Neuronal stem cell (in vitro differentiated cells): ENCODE results near the gene ABCC5. TPM values are rescaled to one million over a fixed set of nuclear protein-coding genes. Genes with fewer than 3 reads are reported as not detected.

Experiments
- DNase-seq: peaks from one replicate; pipeline ENCODE4 v3.0.0-alpha.2; 2013; ENCODE audit warnings: low spot score
- H2AFZ ChIP-seq: one replicate; pipeline ENCODE4 v1.6.1; 2013; ENCODE audit warnings: mild to moderate bottlenecking, low read length, inconsistent platforms
- H2AK5ac ChIP-seq: 2 replicates; pipeline ENCODE4 v1.6.1; 2013; ENCODE audit warnings: low read depth, mild to moderate bottlenecking, inconsistent platforms, low read length, moderate library complexity, mixed read lengths
- H2BK120ac ChIP-seq: 2 replicates; pipeline ENCODE4 v1.6.1; 2013; ENCODE audit warnings: low read depth, mild to moderate bottlenecking, inconsistent platforms, low read length, moderate library complexity, mixed read lengths
- H2BK12ac ChIP-seq: one replicate; pipeline ENCODE4 v1.6.1; 2013; ENCODE audit warnings: low read length, inconsistent platforms
- H2BK15ac ChIP-seq: 2 replicates; pipeline ENCODE4 v1.6.1; 2013; ENCODE audit warnings: mild to moderate bottlenecking, low read length, inconsistent platforms, mixed read lengths
- H2BK5ac ChIP-seq: one replicate; pipeline ENCODE4 v1.6.1; 2013; ENCODE audit warnings: inconsistent platforms, mild to moderate bottlenecking, low read length, moderate library complexity
- H3K14ac ChIP-seq: one replicate; pipeline ENCODE4 v1.6.1; 2013; ENCODE audit warnings: low read length, inconsistent platforms
- H3K18ac ChIP-seq: 2 replicates; pipeline ENCODE4 v1.6.1; 2013; ENCODE audit warnings: low read length, inconsistent platforms
- H3K23ac ChIP-seq: 2 replicates; pipeline ENCODE4 v1.6.1; 2013; ENCODE audit warnings: low read depth, mild to moderate bottlenecking, mixed read lengths, low read length, inconsistent platforms; ENCODE audit not compliant: poor library complexity
- H3K27ac ChIP-seq: replicated peaks from 3 replicates; pipeline ENCODE4 v1.5.1; 2013; ENCODE audit warnings: low read length, inconsistent platforms
- H3K27me3 ChIP-seq, 3 experiments: 2 replicates each; pipeline ENCODE4 v1.6.1; 2013; ENCODE audit warnings: low read length in 3 of 3, mild to moderate bottlenecking in 2 of 3, inconsistent platforms in 1 of 3, low read depth in 1 of 3, mixed read lengths in 1 of 3, moderate library complexity in 1 of 3; ENCODE audit not compliant: control insufficient read depth in 3 of 3, insufficient read depth in 3 of 3
- H3K36me3 ChIP-seq, 2 donors: replicated peaks in 1 of 2; 2 replicates each; pipeline ENCODE4 v1.6.1; 2013; ENCODE audit warnings: low read length in 2 of 2; ENCODE audit not compliant: control insufficient read depth in 2 of 2, insufficient read depth in 2 of 2
- H3K4ac ChIP-seq: 2 replicates; pipeline ENCODE4 v1.6.1; 2013; ENCODE audit warnings: inconsistent platforms, mild to moderate bottlenecking, low read length, moderate library complexity
- H3K4me1 ChIP-seq, 2 donors: 1 replicate in 1 of 2; 2 replicates in 1 of 2; pipeline ENCODE4 v1.6.1; 2013; ENCODE audit warnings: low read length in 2 of 2, low read depth in 1 of 2; ENCODE audit not compliant: control insufficient read depth in 2 of 2, insufficient read depth in 1 of 2
- H3K4me2 ChIP-seq: one replicate; pipeline ENCODE4 v1.6.1; 2013; ENCODE audit warnings: mild to moderate bottlenecking, low read length, inconsistent platforms; ENCODE audit not compliant: insufficient read depth, poor library complexity, severe bottlenecking
- H3K4me3 ChIP-seq, 2 donors: 2 replicates each; pipeline ENCODE4 v1.5.1; 2013; ENCODE audit warnings: low read length in 2 of 2, mild to moderate bottlenecking in 2 of 2, inconsistent platforms in 1 of 2, moderate library complexity in 1 of 2
- H3K79me1 ChIP-seq: one replicate; pipeline ENCODE4 v1.6.1; 2013; ENCODE audit warnings: low read depth, mild to moderate bottlenecking, inconsistent platforms, low read length, moderate library complexity
- H3K9ac ChIP-seq: one replicate; pipeline ENCODE4 v1.6.1; 2013; ENCODE audit warnings: mild to moderate bottlenecking, low read depth, low read length, inconsistent platforms; ENCODE audit not compliant: poor library complexity
- H3K9me3 ChIP-seq, 2 donors: replicated peaks in 1 of 2; 2 replicates each; pipeline versions ENCODE3 to v1.6.1; 2013; ENCODE audit warnings: low read length in 2 of 2, mild to moderate bottlenecking in 2 of 2, inconsistent platforms in 1 of 2, low read depth in 1 of 2, mixed read lengths in 1 of 2, moderate library complexity in 1 of 2; ENCODE audit not compliant: control insufficient read depth in 2 of 2, insufficient read depth in 1 of 2
- H4K8ac ChIP-seq: one replicate; pipeline ENCODE4 v1.6.1; 2013; ENCODE audit warnings: low read depth, mild to moderate bottlenecking, inconsistent platforms, low read length, moderate library complexity
- H4K91ac ChIP-seq: one replicate; pipeline ENCODE4 v1.6.1; 2013; ENCODE audit warnings: low read length, low read depth, mild to moderate bottlenecking, inconsistent platforms; ENCODE audit not compliant: poor library complexity
- WGBS, 2 donors: extraction: QIAGEN DNeasy Blood & Tissue Kit; methylation state at CpG; one replicate each; pipeline ENCODE4 v1.1.7; 2013; ENCODE audit warnings: missing lambda C conversion rate in 2 of 2, mixed read lengths in 1 of 2; ENCODE audit not compliant: insufficient read length in 2 of 2, insufficient replicate concordance in 1 of 2; ENCODE audit errors: extremely low coverage in 2 of 2; 5-methylcytosine and 5-hydroxymethylcytosine counted together
- polyA plus RNA-seq, 2 experiments: library from polyadenylated mRNA; stranded (reverse); fragments of 200-250 nt; gene quantifications; one replicate each; pipeline ENCODE4 v1.2.3, GENCODE V29; 2013

Gene ABCC5
- 15.6 TPM for polyA plus RNA-seq (2013, experiment 1 of 2)
- polyA plus RNA-seq (2013, experiment 2 of 2), result 15.6 TPM

- H3K4me2 ChIP-seq, result peak within 1 kb of the TSS; percentile 68
- peaks cover 4 to 6% of the 10 kb centered on the region in 2 donors for H3K4me1 ChIP-seq
- H3K9ac ChIP-seq, result peak within 1 kb of the TSS; percentile 98
- no peak within 1 kb of the TSS for H3K4ac ChIP-seq
- peak within 1 kb of the TSS; percentile 66 for H2AK5ac ChIP-seq
- no peak within 1 kb of the TSS for H4K8ac ChIP-seq
- no peak within 1 kb of the TSS for H2BK12ac ChIP-seq
- peak within 1 kb of the TSS; percentile 98 to 100 for H3K4me3 ChIP-seq
- H2AFZ ChIP-seq, result peak within 1 kb of the TSS; percentile 100
- peak within 1 kb of the TSS; percentile 99 for H3K18ac ChIP-seq
- WGBS, 2 donors, result no CpG with 5 or more reads among the region's 55 CpGs
- peak within 1 kb of the TSS; percentile 92 for H3K23ac ChIP-seq
- H3K9me3 ChIP-seq, result no peaks in the 10 kb centered on the region
- H3K79me1 ChIP-seq, result peaks cover 8% of the 10 kb centered on the region
- H4K91ac ChIP-seq, result peak within 1 kb of the TSS; percentile 53
- no peak within 1 kb of the TSS for H2BK120ac ChIP-seq
- peaks cover 0 to 3% (median 0%) of the 10 kb centered on the region in 3 experiments for H3K27me3 ChIP-seq
- H3K14ac ChIP-seq, result peak within 1 kb of the TSS; percentile 98
- H2BK15ac ChIP-seq, result no peak within 1 kb of the TSS
- peak; percentile 91 for DNase-seq
- peaks cover 2 to 12% of the 10 kb centered on the region in 2 donors for H3K36me3 ChIP-seq
- peak within 1 kb of the TSS; percentile 62 for H2BK5ac ChIP-seq
- H3K27ac ChIP-seq, result peak within 1 kb of the TSS; percentile 68
These were observed at the start of gene ABCC5 for GRCh38 chr3:184017672-184018423. ABCC5 (minus strand) TSS chr3:184017884; CDS start chr3:184014392, 3,492 bp downstream.

DNA sequence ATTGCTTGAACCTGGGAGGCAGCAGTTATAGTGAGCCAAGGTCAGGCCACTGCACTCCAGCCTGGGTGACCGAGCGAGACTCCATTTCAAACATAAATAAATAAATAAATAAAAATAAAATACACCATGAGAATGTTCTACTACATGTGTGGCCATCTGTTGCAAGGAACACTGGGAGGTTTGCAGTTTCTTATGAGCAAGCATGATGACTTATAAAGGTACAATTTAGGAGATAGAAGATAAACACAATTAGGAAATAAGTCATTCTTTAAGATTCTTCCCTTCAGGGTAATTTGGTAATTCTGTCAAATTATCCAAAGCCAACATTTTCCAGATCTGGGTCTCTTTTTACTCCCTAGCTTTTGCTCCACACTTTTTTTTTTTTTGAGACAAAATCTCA, 48.5 kb upstream of the ABCC5 start:
- no peak overlapping the region for H2BK120ac ChIP-seq
- H3K4me3 ChIP-seq, result no peak overlapping the region
- no peaks in the 10 kb centered on the region for H3K9me3 ChIP-seq
- no peak overlapping the region for H3K4me2 ChIP-seq
- H3K79me1 ChIP-seq, result no peaks in the 10 kb centered on the region
- no peak overlapping the region for H3K9ac ChIP-seq
- no peak overlapping the region for H2BK12ac ChIP-seq
- H4K8ac ChIP-seq, result no peak overlapping the region
- H2AK5ac ChIP-seq, result no peak overlapping the region
- peaks cover 0 to 5% (median 0%) of the 10 kb centered on the region in 3 experiments for H3K27me3 ChIP-seq
- no peak for DNase-seq
- H3K4ac ChIP-seq, result no peak overlapping the region
- no peak overlapping the region for H2BK15ac ChIP-seq
- no peak overlapping the region for H3K18ac ChIP-seq
- no peak overlapping the region for H3K27ac ChIP-seq
- no peak overlapping the region for H4K91ac ChIP-seq
- no peak overlapping the region for H3K14ac ChIP-seq
- no CpG with 5 or more reads among the region's 2 CpGs for WGBS, 2 donors
- no peaks in the 10 kb centered on the region for H3K4me1 ChIP-seq
- H2AFZ ChIP-seq, result no peak overlapping the region
- no peaks in the 10 kb centered on the region for H3K36me3 ChIP-seq
- no peak overlapping the region for H2BK5ac ChIP-seq
- H3K23ac ChIP-seq, result no peak overlapping the region

DNA sequence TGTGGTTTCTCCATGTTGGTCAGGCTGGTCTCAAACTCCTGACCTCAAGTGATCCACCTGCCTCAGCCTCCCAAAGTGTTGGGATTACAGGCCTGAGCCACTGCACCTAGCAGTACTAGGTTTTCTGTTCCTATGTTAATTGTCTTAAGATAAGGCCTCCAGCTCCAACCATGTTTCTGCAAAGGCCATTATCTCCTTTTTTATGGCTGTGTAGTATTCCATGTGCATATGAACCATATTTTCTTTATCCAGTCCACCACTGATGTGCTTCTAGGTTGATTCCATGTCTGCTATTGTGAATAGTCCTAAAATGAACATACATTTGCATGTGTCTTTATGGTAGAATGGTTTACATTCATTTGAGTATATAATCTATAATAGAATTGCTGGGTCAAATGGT, 45.0 kb upstream of the ABCC5 start:
- Histone ChIP-seq H3K4me1 (no peaks in the 10 kb centered on the region), H2BK15ac (no peak overlapping the region), H2BK120ac (no peak overlapping the region), H3K18ac (no peak overlapping the region), H3K9ac (no peak overlapping the region), H4K8ac (no peak overlapping the region), H3K4me3 (no peak overlapping the region), H2BK5ac (no peak overlapping the region), H2AK5ac (no peak overlapping the region), H3K27ac (no peak overlapping the region), H3K4ac (no peak overlapping the region), H3K14ac (no peak overlapping the region), H3K79me1 (no peaks in the 10 kb centered on the region), H3K9me3 (no peaks in the 10 kb centered on the region), H2AFZ (no peak overlapping the region), H3K36me3 (no peaks in the 10 kb centered on the region), H2BK12ac (no peak overlapping the region), H3K4me2 (no peak overlapping the region), H4K91ac (no peak overlapping the region), H3K27me3 (peaks cover 0 to 15% (median 0%) of the 10 kb centered on the region in 3 experiments), H3K23ac (no peak overlapping the region)
- no peak for DNase-seq

- Histone ChIP-seq H3K4me1 (no peaks in the 10 kb centered on the region), H3K27ac (no peak overlapping the region), H3K18ac (no peak overlapping the region), H2BK5ac (no peak overlapping the region), H2BK120ac (no peak overlapping the region), H3K9ac (no peak overlapping the region), H4K91ac (no peak overlapping the region), H3K4ac (no peak overlapping the region), H2BK15ac (no peak overlapping the region), H3K14ac (no peak overlapping the region), H2AFZ (peak overlapping the region; percentile 62), H3K27me3 (peaks cover 0 to 20% (median 0%) of the 10 kb centered on the region in 3 experiments), H3K79me1 (peaks cover 1% of the 10 kb centered on the region), H2AK5ac (no peak overlapping the region), H2BK12ac (no peak overlapping the region), H3K23ac (no peak overlapping the region), H3K4me3 (no peak overlapping the region), H4K8ac (no peak overlapping the region), H3K36me3 (no peaks in the 10 kb centered on the region), H3K4me2 (no peak overlapping the region), H3K9me3 (no peaks in the 10 kb centered on the region)
- DNase-seq, result no peak
- no CpG with 5 or more reads among the region's 7 CpGs for WGBS, 2 donors
These were observed 41.7 kb upstream of the ABCC5 start for GRCh38 chr3:184059424-184059823.
